HUES48 (cell line): ENCODE data around the gene PRPF6.

ENCODE experiments used
- H3K27ac ChIP-seq: one replicate; pipeline ENCODE4 v1.7.0; 2013; ENCODE audit warnings: low read depth, low read length, inconsistent platforms
- H3K27me3 ChIP-seq: 2 replicates; pipeline ENCODE4 v1.6.1; 2013; ENCODE audit warnings: mild to moderate bottlenecking, low read length; ENCODE audit not compliant: control insufficient read depth, insufficient read depth
- H3K36me3 ChIP-seq: 2 replicates; pipeline ENCODE4 v1.6.1; 2013; ENCODE audit warnings: low read length; ENCODE audit not compliant: control insufficient read depth, insufficient read depth
- H3K4me1 ChIP-seq: 2 replicates; pipeline ENCODE4 v1.6.1; 2013; ENCODE audit warnings: mild to moderate bottlenecking, low read length; ENCODE audit not compliant: control insufficient read depth, insufficient read depth
- H3K4me3 ChIP-seq: 2 replicates; pipeline ENCODE4 v1.5.1; 2013; ENCODE audit warnings: mild to moderate bottlenecking, low read depth, low read length
- H3K9ac ChIP-seq: 2 replicates; pipeline ENCODE4 v1.6.1; 2013; ENCODE audit warnings: mild to moderate bottlenecking, low read depth, low read length, moderate library complexity
- H3K9me3 ChIP-seq: 2 replicates; pipeline ENCODE4 v1.6.1; 2013; ENCODE audit warnings: low read length; ENCODE audit not compliant: control insufficient read depth, insufficient read depth

Gene PRPF6

GRCh38 chr20:63963348-63963741 lies 17.6 kb upstream of the PRPF6 start:
- H3K9me3 ChIP-seq, result peaks cover 37% of the 10 kb centered on the region
- no peak overlapping the region for H3K4me3 ChIP-seq
- H3K36me3 ChIP-seq, result peaks cover 73% of the 10 kb centered on the region
- H3K9ac ChIP-seq, result no peak overlapping the region
- no peak overlapping the region for H3K27ac ChIP-seq
- H3K4me1 ChIP-seq, result peaks cover 12% of the 10 kb centered on the region; the same call in 1 of the 2 replicates
- no peaks in the 10 kb centered on the region for H3K27me3 ChIP-seq

- Histone ChIP-seq H3K4me3 (no peak overlapping the region), H3K4me1 (peaks cover 11% of the 10 kb centered on the region), H3K36me3 (peaks cover 73% of the 10 kb centered on the region), H3K27ac (no peak overlapping the region), H3K9me3 (peaks cover 39% of the 10 kb centered on the region), H3K27me3 (no peaks in the 10 kb centered on the region), H3K9ac (no peak overlapping the region)
These were observed 17.1 kb upstream of the PRPF6 start for GRCh38 chr20:63963784-63964301.

- H3K9me3 ChIP-seq, result peaks cover 39% of the 10 kb centered on the region
- H3K9ac ChIP-seq, result no peak overlapping the region
- peaks cover 71% of the 10 kb centered on the region for H3K36me3 ChIP-seq
- H3K4me3 ChIP-seq, result no peak overlapping the region
- peaks cover 7% of the 10 kb centered on the region for H3K4me1 ChIP-seq
- no peak overlapping the region for H3K27ac ChIP-seq
- H3K27me3 ChIP-seq, result no peaks in the 10 kb centered on the region
These were observed 16.5 kb upstream of the PRPF6 start for GRCh38 chr20:63964412-63964811.

- Histone ChIP-seq H3K9ac (no peak overlapping the region), H3K27ac (no peak overlapping the region), H3K9me3 (peaks cover 39% of the 10 kb centered on the region), H3K36me3 (peaks cover 57% of the 10 kb centered on the region), H3K4me3 (no peak overlapping the region), H3K27me3 (no peaks in the 10 kb centered on the region), H3K4me1 (peaks cover 5% of the 10 kb centered on the region)
These were observed 14.6 kb upstream of the PRPF6 start for GRCh38 chr20:63966172-63966943.

GRCh38 chr20:63966944-63967322 lies 14.0 kb upstream of the PRPF6 start:
- Histone ChIP-seq H3K4me3 (no peak overlapping the region), H3K9me3 (peaks cover 39% of the 10 kb centered on the region), H3K9ac (no peak overlapping the region), H3K4me1 (peaks cover 5% of the 10 kb centered on the region), H3K27ac (no peak overlapping the region), H3K27me3 (no peaks in the 10 kb centered on the region), H3K36me3 (peaks cover 51% of the 10 kb centered on the region)

GRCh38 chr20:63967330-63968135 lies 13.4 kb upstream of the PRPF6 start:
- Histone ChIP-seq H3K27ac (no peak overlapping the region), H3K4me3 (no peak overlapping the region), H3K27me3 (no peaks in the 10 kb centered on the region), H3K9me3 (peaks cover 39% of the 10 kb centered on the region), H3K9ac (no peak overlapping the region), H3K4me1 (peaks cover 5% of the 10 kb centered on the region), H3K36me3 (peaks cover 45% of the 10 kb centered on the region)

GRCh38 chr20:63968136-63968927 lies 12.6 kb upstream of the PRPF6 start:
- Histone ChIP-seq H3K27ac (peak overlapping the region; percentile 49), H3K36me3 (peaks cover 37% of the 10 kb centered on the region), H3K27me3 (no peaks in the 10 kb centered on the region), H3K4me3 (peak overlapping the region; percentile 77), H3K9me3 (peaks cover 38% of the 10 kb centered on the region), H3K9ac (no peak overlapping the region), H3K4me1 (peaks cover 5% of the 10 kb centered on the region)

GRCh38 chr20:63968928-63969760 lies 11.8 kb upstream of the PRPF6 start:
- Histone ChIP-seq H3K9ac (peak overlapping the region; percentile 74; the same call in 1 of the 2 replicates), H3K9me3 (peaks cover 30% of the 10 kb centered on the region), H3K4me1 (peaks cover 5% of the 10 kb centered on the region), H3K27ac (peak overlapping the region; percentile 51), H3K27me3 (no peaks in the 10 kb centered on the region), H3K36me3 (peaks cover 29% of the 10 kb centered on the region), H3K4me3 (peak overlapping the region; percentile 77)

- no peaks in the 10 kb centered on the region for H3K27me3 ChIP-seq
- peaks cover 24% of the 10 kb centered on the region for H3K36me3 ChIP-seq
- H3K9ac ChIP-seq, result peak within 1 kb of the TSS; percentile 74; the same call in 1 of the 2 replicates
- H3K27ac ChIP-seq, result peak within 1 kb of the TSS; percentile 51
- peaks cover 5% of the 10 kb centered on the region for H3K4me1 ChIP-seq
- H3K4me3 ChIP-seq, result peak within 1 kb of the TSS; percentile 78
- peaks cover 25% of the 10 kb centered on the region for H3K9me3 ChIP-seq
These were observed 10.9 kb upstream of the PRPF6 start, which contains the start of gene ZNF512B for GRCh38 chr20:63969838-63970713. ZNF512B (minus strand) TSS chr20:63969930; CDS start chr20:63967950, 1,980 bp downstream.
